H9 (cell line): ENCODE data around the gene HERC6. TPM values are rescaled to one million over a fixed set of nuclear protein-coding genes. Genes with fewer than 3 reads are reported as not detected.

Source experiments
- DNase-seq: peaks from one replicate; pipeline ENCODE4 v3.0.0-alpha.2; 2017
- H2AFZ ChIP-seq: one replicate; pipeline ENCODE4 v1.6.1; 2013; ENCODE audit warnings: mild to moderate bottlenecking, low read length, control low read depth, moderate library complexity
- H2AK5ac ChIP-seq: 2 replicates; pipeline ENCODE4 v1.6.1; 2013; ENCODE audit warnings: low read length, control low read depth, mixed read lengths; ENCODE audit not compliant: insufficient read length
- H2BK120ac ChIP-seq: one replicate; pipeline ENCODE4 v1.6.1; 2013; ENCODE audit warnings: low read depth, mild to moderate bottlenecking, low read length, control low read depth, inconsistent platforms; ENCODE audit not compliant: poor library complexity, severe bottlenecking
- H2BK12ac ChIP-seq: 2 replicates; pipeline ENCODE4 v1.6.1; 2013; ENCODE audit warnings: low read length, control low read depth, mixed read lengths, low read depth; ENCODE audit not compliant: insufficient read length
- H2BK15ac ChIP-seq: 2 replicates; pipeline ENCODE4 v1.6.1; 2013; ENCODE audit warnings: low read depth, low read length, control low read depth
- H2BK20ac ChIP-seq: one replicate; pipeline ENCODE4 v1.6.1; 2013; ENCODE audit warnings: low read depth, mild to moderate bottlenecking, low read length, control low read depth, inconsistent platforms; ENCODE audit not compliant: poor library complexity, severe bottlenecking
- H2BK5ac ChIP-seq: 2 replicates; pipeline ENCODE4 v1.6.1; 2013; ENCODE audit warnings: low read length, control low read depth, mixed read lengths; ENCODE audit not compliant: insufficient read length
- H3K14ac ChIP-seq: 2 replicates; pipeline ENCODE4 v1.6.1; 2013; ENCODE audit warnings: low read length, control low read depth; ENCODE audit not compliant: insufficient read depth
- H3K18ac ChIP-seq: 2 replicates; pipeline ENCODE4 v1.6.1; 2013; ENCODE audit warnings: low read depth, mild to moderate bottlenecking, mixed read lengths, low read length, control low read depth; ENCODE audit not compliant: insufficient read length
- H3K23ac ChIP-seq: 2 replicates; pipeline ENCODE4 v1.6.1; 2013; ENCODE audit warnings: low read length, control low read depth, mixed read lengths, low read depth; ENCODE audit not compliant: insufficient read length
- H3K23me2 ChIP-seq: 2 replicates; pipeline ENCODE4 v1.6.1; 2013; ENCODE audit warnings: low read depth, mild to moderate bottlenecking, mixed read lengths, low read length, control low read depth; ENCODE audit not compliant: insufficient read length, poor library complexity, severe bottlenecking
- H3K27ac ChIP-seq: 2 replicates; pipeline ENCODE4 v1.5.1; 2013; ENCODE audit warnings: low read length, control low read depth, mixed read lengths, low read depth; ENCODE audit not compliant: insufficient read length
- H3K27me3 ChIP-seq: 2 replicates; pipeline ENCODE4 v1.6.1; 2013; ENCODE audit warnings: low read length, control low read depth, inconsistent platforms; ENCODE audit not compliant: insufficient read depth
- H3K4ac ChIP-seq: 2 replicates; pipeline ENCODE4 v1.6.1; 2013; ENCODE audit warnings: low read depth, mild to moderate bottlenecking, control low read depth, inconsistent platforms, low read length, moderate library complexity
- H3K4me1 ChIP-seq: 2 replicates; pipeline ENCODE4 v1.6.1; 2013; ENCODE audit warnings: low read length, control low read depth, inconsistent platforms; ENCODE audit not compliant: insufficient read depth
- H3K4me2 ChIP-seq: 2 replicates; pipeline ENCODE4 v1.6.1; 2013; ENCODE audit warnings: low read length, control low read depth, mixed read lengths; ENCODE audit not compliant: insufficient read length, insufficient read depth
- H3K56ac ChIP-seq: 2 replicates; pipeline ENCODE4 v1.6.1; 2013; ENCODE audit warnings: low read depth, mild to moderate bottlenecking, mixed read lengths, low read length, control low read depth; ENCODE audit not compliant: insufficient read length
- H3K79me1 ChIP-seq: 2 replicates; pipeline ENCODE4 v1.6.1; 2013; ENCODE audit warnings: low read depth, mild to moderate bottlenecking, moderate library complexity, low read length, control low read depth, inconsistent platforms; ENCODE audit not compliant: insufficient read depth, poor library complexity, severe bottlenecking
- H3K79me2 ChIP-seq: 2 replicates; pipeline ENCODE4 v1.6.1; 2013; ENCODE audit warnings: low read length, control low read depth, inconsistent platforms; ENCODE audit not compliant: insufficient read depth
- H3K9ac ChIP-seq: 2 replicates; pipeline ENCODE4 v1.6.1; 2013; ENCODE audit warnings: low read length, control low read depth, mixed read lengths; ENCODE audit not compliant: insufficient read length; ENCODE audit errors: extremely low read depth
- H3K9me3 ChIP-seq: one replicate; pipeline ENCODE4 v1.6.1; 2013; ENCODE audit warnings: low read depth, low read length, inconsistent platforms; ENCODE audit not compliant: control insufficient read depth
- H3T11ph ChIP-seq: one replicate; pipeline ENCODE4 v1.6.1; 2013; ENCODE audit warnings: mild to moderate bottlenecking, low read length, control low read depth, inconsistent platforms
- H4K20me1 ChIP-seq: one replicate; pipeline ENCODE4 v1.6.1; 2013; ENCODE audit not compliant: control insufficient read depth, insufficient read length, insufficient read depth
- H4K5ac ChIP-seq: 2 replicates; pipeline ENCODE4 v1.6.1; 2013; ENCODE audit warnings: low read depth, mild to moderate bottlenecking, mixed read lengths, low read length, control low read depth; ENCODE audit not compliant: insufficient read length
- H4K8ac ChIP-seq: replicated peaks from 2 replicates; pipeline ENCODE4 v1.6.1; 2013; ENCODE audit warnings: low read length, control low read depth, mixed read lengths, low read depth; ENCODE audit not compliant: insufficient read length
- H4K91ac ChIP-seq: 2 replicates; pipeline ENCODE4 v1.6.1; 2013; ENCODE audit warnings: low read depth, mild to moderate bottlenecking, moderate library complexity, mixed read lengths, low read length, control low read depth; ENCODE audit not compliant: insufficient read length
- H3K27ac Mint-ChIP-seq, 3 experiments: 2 replicates in 2 of 3; 3 replicates in 1 of 3; pipeline ENCODE4 v1.8.0; 2020 to 2021; ENCODE audit warnings: mixed read lengths in 3 of 3, mild to moderate bottlenecking in 1 of 3, moderate library complexity in 1 of 3
- H3K27me3 Mint-ChIP-seq: 2 replicates; pipeline ENCODE4 v1.8.0; 2021; ENCODE audit warnings: low read depth, mild to moderate bottlenecking, moderate library complexity, mixed read lengths
- H3K36me3 Mint-ChIP-seq, 3 experiments: 2 replicates in 2 of 3; 3 replicates in 1 of 3; pipeline ENCODE4 v1.8.0; 2020 to 2021; ENCODE audit warnings: low read depth in 3 of 3, mixed read lengths in 3 of 3; ENCODE audit not compliant: insufficient read depth in 1 of 3
- H3K4me1 Mint-ChIP-seq, 2 experiments: 2 replicates each; pipeline ENCODE4 v1.8.0; 2020; ENCODE audit warnings: mixed read lengths in 2 of 2
- H3K4me3 Mint-ChIP-seq, 2 experiments: 2 replicates in 1 of 2; 3 replicates in 1 of 2; pipeline ENCODE4 v1.8.0; 2020 to 2021; ENCODE audit warnings: mild to moderate bottlenecking in 2 of 2, mixed read lengths in 2 of 2, moderate library complexity in 1 of 2
- H3K9me3 Mint-ChIP-seq, 2 experiments: 2 replicates in 1 of 2; 3 replicates in 1 of 2; pipeline ENCODE4 v1.8.0; 2020; ENCODE audit warnings: mild to moderate bottlenecking in 2 of 2, mixed read lengths in 2 of 2, moderate library complexity in 1 of 2
- CTCF ChIP-seq: fragments of 200-600 bp; sonication (generic); conservative IDR thresholded peaks from 3 replicates; pipeline ENCODE4 v1.8.0; 2021; ENCODE audit warnings: antibody characterized with exemption, mild to moderate bottlenecking
- total RNA-seq: library from RNA; stranded (reverse); gene quantifications from 2 replicates; pipeline ENCODE4 v1.2.1, GENCODE V29; 2021

The HERC6 gene
- total RNA-seq, 1 experiment from 2014 or later: 8.2 TPM

- H2BK5ac ChIP-seq: no peak overlapping the region
- H3K4me1 Mint-ChIP-seq: peaks cover 10 to 13% of the 10 kb centered on the region in 2 experiments
- no peak overlapping the region for H3K4me3 Mint-ChIP-seq
- H3K27ac ChIP-seq: no peak overlapping the region
- H3K9ac ChIP-seq: no peak overlapping the region
- no peak overlapping the region for H2BK20ac ChIP-seq
- H3K4me2 ChIP-seq: no peak overlapping the region
- H3K79me1 ChIP-seq: no peaks in the 10 kb centered on the region
- H3K18ac ChIP-seq: no peak overlapping the region
- no peak overlapping the region for H3K56ac ChIP-seq
- H2AK5ac ChIP-seq: no peak overlapping the region
- no peak overlapping the region for H4K5ac ChIP-seq
- no peak overlapping the region for H3K14ac ChIP-seq
- no peak for TF ChIP-seq CTCF
- H4K91ac ChIP-seq: no peak overlapping the region
- no peaks in the 10 kb centered on the region for H3K9me3 ChIP-seq
- H3K27me3 ChIP-seq: no peaks in the 10 kb centered on the region
- no peaks in the 10 kb centered on the region; the same call in 1 of the 2 replicates for H3K27me3 Mint-ChIP-seq
- H4K20me1 ChIP-seq: no peaks in the 10 kb centered on the region
- H3K4me1 ChIP-seq: no peaks in the 10 kb centered on the region
- H2BK12ac ChIP-seq: no peak overlapping the region
- H2AFZ ChIP-seq: no peak overlapping the region
- no peak overlapping the region for H2BK15ac ChIP-seq
- H3K36me3 Mint-ChIP-seq: peaks cover 2 to 19% (median 5%) of the 10 kb centered on the region in 3 experiments; a peak in 4 of 7 replicates
- no peak overlapping the region for H3K4ac ChIP-seq
- peaks cover 21 to 28% of the 10 kb centered on the region in 2 experiments for H3K9me3 Mint-ChIP-seq
- H2BK120ac ChIP-seq: no peak overlapping the region
- H4K8ac ChIP-seq: no peak overlapping the region
- no peaks in the 10 kb centered on the region for H3K79me2 ChIP-seq
- DNase-seq: no peak
- H3K23me2 ChIP-seq: no peaks in the 10 kb centered on the region
- no peak overlapping the region for H3T11ph ChIP-seq
- no peak overlapping the region for H3K23ac ChIP-seq
- no peak overlapping the region for H3K27ac Mint-ChIP-seq
These were observed 25.3 kb upstream of the HERC6 start for GRCh38 chr4:88353324-88353723.
